Measurements from ENCODE around the gene DHX15.

DHX15 gene

DNA sequence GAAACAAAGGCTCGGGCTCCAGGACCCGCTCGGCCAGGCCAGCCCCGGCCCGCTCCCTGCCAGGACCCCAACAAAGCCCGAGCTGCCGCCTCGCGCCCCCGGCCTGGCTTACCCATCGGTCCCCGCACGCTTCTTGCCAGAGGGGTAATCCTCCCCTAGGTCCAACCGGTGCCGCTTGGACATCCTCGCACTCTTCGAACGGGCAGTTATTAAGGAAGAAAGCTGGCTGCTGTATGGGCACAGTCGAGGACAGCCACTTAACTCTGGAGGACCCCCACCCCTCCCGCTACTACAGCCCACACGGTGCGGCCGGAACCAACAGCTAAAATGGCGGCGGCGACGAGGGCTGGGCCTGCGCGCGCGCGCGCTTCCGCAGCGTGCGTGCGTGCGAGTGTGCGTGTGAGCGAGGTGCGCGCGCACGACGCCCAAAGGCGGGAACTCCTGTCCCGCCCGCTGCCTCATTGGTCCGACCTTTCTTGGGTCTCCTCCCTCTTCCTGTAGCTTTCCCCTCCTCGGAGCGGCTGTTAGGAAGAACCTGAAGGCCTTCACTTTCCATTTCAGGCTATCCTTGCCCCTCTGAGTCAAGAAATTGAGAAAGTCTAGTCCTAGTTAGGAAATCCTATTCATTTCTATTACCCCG lies at the start of gene DHX15:
Gene DHX15 (minus strand): TSS at position 344 of the 640 bp plus-strand sequence. CDS start 161 bp downstream, at position 183.
- DNase-seq = peak; percentile 94

DNA sequence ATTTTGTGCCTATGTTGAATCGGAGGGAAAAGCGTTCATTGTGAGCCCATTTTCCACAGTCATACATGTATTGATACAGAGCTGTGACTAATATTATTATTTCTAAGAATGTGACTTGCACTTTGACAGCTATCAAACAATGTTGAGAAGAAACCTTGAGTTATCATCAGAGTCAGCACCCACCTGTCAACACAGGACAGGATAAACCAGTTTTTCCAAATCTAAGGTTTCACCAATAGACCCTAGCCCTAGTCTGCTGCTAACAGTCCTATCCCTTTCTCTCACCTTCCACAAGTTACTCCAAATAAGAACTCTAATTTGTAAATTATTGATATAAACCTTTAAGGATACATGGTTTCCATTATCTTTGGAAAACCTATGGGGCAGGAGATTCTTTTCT lies 47.7 kb upstream of the DHX15 start:
- no peak for DNase-seq

- DNase-seq = no peak
Measured at GRCh38 chr4:24630937-24631336, 46.6 kb upstream of the DHX15 start.

GRCh38 chr4:24625091-24625490 lies 40.7 kb upstream of the DHX15 start:
- DNase-seq = no peak

DNA sequence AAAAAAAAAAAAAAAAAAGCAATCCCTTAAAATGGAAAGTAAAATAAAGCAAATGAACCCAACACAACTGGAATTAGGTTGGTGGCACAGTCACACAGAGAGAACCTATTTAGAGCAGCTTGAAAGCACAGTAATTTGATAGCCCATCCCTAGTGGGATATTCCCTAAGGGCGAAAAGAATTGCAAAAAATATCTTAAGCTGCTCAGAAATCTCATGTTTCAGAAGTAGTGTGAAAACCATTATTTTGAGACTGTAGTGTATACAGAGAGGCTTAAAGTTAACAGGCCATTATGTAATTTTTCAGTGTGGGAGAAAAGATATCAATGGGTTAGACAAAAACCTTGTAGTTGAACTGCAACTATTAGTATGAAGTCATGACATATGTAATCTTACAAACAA lies 40.0 kb upstream of the DHX15 start:
- DNase-seq = no peak

DNA sequence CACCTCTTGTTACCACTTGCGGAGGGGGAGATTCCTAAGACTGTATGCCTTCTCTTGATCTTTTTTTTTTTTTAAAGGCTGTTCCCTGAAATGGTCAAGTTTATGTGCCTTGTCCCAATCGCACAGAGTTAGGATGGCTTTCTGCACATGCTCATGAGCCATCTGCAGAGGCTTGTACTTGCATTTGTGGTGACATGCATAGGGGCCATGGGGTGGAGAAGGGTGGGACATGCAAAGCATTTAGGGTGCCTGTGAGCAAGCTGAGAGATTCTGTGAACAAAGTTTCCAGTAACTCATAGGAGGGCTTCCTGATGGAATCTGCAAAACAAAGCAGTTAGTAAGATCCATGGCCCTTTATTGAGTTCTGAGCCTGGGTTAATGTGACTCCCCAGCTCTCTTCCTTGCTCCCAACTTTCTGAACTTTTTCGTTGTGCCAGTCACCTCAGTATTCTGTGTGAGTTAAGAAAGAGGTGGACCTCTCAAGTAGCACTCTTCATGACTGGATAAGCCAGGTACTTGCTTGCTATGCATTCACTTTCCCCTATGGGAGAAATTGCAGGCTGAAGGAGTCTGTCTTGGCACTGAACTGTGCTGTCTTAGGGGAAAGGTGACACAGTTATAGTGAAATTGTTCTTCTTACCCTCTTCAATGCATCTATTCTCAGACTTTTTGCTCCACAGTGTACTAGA lies 37.9 kb upstream of the DHX15 start:
- no peak for DNase-seq

DNA sequence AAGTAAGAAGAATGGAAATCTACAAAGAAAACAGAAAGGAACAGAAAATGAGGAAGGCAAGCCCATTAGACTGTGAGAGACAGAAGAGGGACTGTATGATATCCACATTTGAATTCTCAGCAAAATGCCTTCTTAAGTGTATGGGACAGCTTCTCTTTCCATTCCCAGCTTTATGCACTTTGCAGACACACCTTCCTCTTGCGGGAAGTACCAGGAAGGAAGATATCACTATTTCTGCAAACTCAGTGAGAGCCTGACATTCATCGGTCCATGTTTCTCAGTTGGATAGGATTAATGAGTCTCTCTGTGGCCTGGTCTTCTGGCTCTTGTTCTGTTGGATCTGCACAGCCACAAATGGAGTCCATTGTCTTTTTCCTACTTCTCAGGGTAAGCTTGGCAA lies 31.6 kb upstream of the DHX15 start:
- DNase-seq = no peak

DNA sequence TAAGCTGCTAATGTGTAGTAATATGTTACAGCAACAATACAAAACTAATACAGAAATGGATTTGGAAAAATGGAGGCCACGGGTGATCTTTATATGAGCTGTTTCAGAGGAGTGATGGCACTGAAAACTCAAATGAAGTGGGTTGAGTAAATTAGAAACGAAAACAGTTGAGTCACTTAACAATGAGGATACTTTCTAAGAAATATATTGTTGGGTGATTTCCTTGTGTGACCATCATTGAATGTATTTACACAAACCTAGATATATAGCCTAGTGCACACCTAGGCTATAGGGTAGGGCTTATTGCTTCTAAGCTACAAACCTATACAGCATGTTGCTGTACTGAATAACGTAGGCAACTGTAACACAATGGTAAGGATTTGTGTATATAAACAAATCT lies 30.5 kb upstream of the DHX15 start:
- no peak for DNase-seq

DNA sequence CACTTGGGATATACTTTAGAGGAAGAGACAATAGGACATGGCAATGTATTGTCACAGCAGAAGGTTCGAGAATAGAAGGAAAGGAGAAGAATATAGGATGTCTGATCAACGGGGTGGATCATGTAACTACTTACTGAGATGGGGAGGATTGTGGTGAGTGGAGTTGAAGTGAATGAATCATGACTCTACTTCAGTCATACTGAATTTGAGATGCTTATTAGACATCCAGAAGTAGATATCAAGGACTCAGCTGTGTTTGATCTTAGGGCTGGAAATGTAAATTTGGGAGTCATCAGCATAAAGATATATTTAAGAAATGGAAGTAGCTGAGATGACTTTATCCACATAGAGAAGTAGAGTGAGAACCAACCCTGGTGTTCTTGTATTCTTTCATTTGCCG lies 29.1 kb upstream of the DHX15 start:
- no peak for DNase-seq

- DNase-seq = no peak
Measured at GRCh38 chr4:24611575-24611974, 27.2 kb upstream of the DHX15 start.

DNA sequence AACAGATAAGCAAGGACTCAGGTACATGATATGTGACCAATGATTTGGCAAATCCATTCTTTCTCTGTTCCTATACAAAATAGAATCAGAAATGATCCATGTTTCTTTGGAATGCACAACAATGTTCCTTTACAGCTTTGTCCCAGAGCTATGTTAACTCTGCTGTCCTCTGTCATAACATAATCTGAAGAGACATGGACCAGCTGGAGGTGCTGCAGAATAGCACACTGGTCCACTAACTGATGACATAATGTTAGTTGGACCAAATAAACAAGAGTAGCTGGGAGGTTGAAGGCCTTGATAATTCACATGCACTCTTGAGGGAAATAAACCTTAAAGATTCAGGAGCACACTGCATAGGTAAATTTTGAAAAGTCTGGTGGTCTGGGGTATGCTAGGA lies 23.0 kb upstream of the DHX15 start:
- no peak for DNase-seq

DNA sequence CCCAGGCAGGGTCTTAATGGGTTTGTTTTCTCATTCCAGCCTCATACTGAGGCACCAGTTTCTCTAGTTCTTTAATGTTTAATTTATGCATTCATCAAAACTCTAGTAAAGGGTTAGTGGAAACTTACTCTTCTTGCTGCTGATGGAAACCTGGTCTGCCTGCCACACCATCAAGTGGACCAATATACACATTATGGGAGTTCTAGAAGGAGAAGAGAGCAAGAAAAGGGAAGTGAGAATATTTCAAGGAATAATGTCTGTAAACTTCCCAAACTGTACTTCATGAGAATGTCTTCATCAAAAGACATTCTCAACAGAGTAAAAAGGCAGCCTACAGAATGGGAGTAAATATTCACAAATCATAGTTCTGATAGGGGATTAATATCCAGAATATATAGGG lies 20.9 kb upstream of the DHX15 start:
- DNase-seq = no peak

GRCh38 chr4:24604558-24605214 lies 20.3 kb upstream of the DHX15 start:
- DNase-seq = no peak

DNA sequence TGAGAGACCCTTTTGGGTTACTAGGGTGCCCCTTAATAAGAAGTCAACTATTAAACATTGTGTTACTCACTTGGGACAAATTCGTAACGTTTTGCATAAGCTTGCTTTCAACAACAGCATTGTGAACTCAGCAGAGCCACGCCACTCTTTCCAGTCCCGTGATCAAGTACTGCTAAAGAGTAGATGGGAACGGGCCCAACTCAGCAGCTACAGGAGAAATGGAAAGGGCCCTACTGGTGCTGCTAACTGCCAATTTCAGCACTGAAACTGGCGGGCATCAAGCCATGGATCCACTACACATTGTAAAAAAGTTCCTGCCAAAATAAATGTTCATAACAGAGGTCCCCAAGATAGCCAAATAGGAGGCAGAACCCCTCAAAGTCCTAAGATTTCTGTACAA lies 19.0 kb upstream of the DHX15 start:
- no peak for DNase-seq

GRCh38 chr4:24601121-24601520 lies 16.8 kb upstream of the DHX15 start:
- DNase-seq = no peak

DNA sequence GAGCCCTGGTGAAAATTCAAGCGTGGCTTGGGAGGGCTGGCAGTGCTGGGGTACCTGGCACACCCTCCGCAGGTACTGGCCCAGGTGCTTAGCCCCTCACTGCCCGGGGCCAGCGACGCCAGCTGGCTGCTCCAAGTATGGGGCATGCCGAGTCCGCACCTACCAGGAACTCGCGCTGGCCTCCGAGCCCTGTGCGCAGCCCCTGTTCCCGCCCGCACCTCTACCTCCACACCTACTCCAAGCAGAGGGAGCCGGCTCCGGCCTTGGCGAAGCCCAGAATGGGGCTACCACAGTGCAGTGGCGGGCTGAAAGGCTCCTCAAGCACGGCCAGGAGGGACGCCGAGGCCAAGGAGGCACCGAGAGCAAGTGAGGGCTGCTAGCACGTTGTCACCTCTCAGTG lies 14.9 kb upstream of the DHX15 start:
- no peak for DNase-seq

GRCh38 chr4:24598025-24598424 lies 13.7 kb upstream of the DHX15 start:
- DNase-seq = no peak

- DNase-seq = no peak
Measured at GRCh38 chr4:24595659-24596058, 11.3 kb upstream of the DHX15 start.

DNA sequence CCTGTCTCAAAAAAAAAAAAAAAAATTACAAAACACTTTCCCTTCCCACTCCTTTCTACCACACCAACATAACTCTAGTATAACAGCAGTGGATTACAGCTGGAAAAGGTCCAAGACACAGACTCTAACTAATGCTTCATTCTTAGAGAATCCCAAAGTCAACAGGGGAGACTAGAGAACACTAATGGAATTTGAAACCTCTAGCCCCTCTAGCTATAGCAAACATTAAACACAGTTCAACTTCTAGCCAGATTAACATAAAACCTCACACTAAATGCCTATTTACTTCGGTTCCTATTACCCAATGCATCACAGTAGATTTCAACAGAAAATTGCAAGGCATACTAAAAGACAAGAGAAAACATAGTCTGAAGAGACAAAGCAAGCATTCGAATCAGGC lies 10.5 kb upstream of the DHX15 start:
- DNase-seq = no peak

- DNase-seq = no peak
Measured at GRCh38 chr4:24589448-24589847, 5.1 kb upstream of the DHX15 start.

GRCh38 chr4:24588216-24588954 lies 4.0 kb upstream of the DHX15 start:
- no peak for DNase-seq

DNA sequence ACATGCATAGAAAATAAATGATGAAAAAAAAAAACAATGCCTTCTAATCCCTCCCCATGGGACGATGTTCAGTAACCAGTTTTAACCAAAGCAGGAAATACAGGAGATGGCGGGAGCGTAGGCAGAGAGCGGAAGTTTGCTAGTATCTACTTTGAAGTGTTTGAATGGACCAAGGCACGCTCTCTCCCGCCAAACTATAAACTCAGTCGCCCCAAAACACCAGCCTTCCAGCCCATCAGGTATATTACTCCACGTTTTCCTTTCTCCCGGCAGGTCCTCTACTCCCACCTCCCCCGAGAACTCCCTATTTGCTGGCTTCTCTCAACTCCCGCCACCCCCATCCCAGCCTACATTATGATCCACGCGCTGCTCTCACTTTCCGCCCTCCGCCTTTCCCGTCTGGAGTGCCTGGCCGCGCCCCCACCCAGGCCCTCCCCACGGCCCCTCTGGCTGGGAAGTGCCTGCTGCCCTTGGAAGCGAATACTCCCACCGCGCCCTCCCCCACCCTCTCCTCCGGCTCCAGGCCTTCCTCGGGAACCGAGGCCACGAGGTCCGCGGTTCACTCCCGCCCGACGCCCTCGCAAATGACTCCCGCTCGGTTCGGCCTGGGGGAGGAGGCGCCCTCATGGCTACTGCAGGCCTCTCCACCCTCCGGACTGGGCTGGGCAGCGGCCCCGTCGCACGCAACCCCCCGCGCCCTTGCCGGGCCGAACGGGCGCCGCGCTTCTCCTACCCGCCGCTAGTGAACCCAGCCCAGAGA lies 723 bp downstream of the DHX15 start:
- DNase-seq = peak; percentile 46

All from CD4-positive, alpha-beta T cell treated with Interleukin-21 for 1 hour (primary cell).